ENCODE results near the gene KCNH2.

KCNH2 gene

DNA sequence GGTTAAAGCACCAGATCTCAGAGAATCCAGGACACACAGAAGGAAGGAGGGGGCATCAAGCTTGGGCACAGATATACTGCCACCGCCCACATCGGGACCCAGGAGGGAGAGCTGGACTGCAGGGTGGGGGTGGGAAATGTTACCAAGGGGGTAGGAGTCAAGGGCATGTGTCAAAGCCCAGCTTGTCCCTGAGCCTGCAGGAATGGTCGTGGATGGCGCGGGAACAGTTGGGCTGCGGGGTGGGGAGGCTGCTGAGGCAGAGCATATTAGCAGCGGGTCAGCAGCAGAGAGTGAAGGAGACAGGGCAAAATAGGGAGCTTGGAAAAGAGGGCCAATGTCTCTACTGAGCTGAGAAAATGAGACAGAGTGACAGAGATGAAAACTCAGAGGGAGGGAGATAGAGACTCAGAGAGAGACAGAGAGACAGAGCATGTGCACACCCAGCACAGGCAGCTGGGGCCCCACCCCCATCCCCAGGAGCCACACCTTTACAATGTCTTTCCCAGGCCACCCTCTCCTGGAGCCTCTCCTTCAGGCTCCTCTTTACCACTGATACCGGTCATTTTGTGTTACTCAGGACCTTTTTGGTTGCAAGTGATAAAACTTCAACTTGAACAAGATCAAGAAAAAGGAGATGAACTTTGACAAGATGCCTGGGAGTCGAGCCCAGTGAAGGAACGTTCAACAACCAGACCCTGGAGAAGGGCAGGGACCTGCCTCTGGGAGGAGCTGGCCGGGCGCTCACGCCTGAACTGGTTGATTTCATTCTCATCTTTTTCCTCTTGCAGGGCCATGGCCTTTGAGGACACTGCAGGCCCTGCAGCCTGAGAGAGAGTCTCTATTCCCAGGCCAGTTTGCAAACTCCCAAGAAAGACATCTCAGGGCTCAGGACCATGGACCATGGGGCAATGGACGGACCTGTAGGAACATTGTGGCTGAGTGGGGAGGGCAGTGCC is 75.8 kb downstream of the KCNH2 start:
- FAIRE-seq = no peak

DNA sequence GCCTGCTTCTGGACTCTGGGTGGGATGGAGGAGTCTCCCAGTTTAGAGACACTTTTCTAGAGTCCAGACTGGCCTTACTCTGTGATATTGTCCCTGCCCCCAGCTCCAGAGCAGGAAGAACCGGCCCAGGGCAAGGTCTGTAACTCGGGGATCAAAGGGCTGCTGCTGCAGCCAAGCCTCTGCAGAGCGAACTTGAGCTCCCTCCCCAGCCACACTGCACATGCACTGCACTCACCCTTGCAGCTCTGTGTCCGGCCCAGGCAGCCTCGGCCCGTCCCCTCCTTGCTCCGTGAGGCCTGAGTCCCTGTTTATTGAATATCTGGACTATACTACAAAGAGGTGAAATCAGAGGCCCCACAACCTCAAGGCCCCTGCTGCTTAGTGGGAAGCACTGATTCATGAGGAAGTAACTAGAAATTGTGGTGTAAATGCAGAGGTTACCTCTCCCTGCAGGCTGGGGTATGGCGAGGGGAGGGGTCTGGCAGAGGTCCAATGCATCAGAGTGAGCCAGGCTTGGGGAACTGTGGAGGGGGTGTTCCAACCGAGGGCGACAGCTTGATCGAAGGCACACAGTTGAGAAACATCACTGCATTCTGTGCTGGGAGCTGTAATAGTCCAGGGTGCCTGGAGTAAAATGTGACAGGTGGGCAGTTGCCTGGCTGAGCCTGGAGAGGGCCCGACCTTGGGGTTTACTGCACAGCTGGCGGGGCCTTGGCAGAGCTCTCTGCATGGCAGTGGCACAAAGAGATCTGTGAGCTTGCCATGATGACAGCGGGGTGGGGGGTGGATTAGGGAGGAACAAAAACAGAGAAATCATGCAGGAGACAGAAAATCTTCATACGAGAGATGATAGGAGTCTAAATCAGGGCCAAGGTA is 76.7 kb downstream of the KCNH2 start:
- FAIRE-seq = no peak

DNA sequence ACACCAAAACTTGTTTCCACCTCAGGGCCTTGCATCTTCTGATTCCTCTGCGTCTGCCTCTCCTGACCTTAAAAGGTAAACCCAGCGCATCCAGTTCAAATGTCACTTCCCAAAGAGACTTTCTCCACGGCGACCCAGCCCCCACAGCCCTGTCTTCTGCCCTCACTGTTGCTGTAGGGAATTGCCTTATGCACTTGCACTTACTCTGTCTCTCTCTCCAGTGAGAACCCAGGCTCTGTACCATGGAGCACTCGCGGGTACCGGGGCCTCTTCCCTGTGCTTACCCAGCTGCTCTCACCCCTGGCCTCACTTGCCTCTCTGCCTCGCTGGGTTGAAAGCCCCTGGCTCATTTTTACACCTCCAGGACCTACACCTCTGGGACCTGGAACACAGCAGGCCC is 77.4 kb downstream of the KCNH2 start:
- no peak for FAIRE-seq

DNA sequence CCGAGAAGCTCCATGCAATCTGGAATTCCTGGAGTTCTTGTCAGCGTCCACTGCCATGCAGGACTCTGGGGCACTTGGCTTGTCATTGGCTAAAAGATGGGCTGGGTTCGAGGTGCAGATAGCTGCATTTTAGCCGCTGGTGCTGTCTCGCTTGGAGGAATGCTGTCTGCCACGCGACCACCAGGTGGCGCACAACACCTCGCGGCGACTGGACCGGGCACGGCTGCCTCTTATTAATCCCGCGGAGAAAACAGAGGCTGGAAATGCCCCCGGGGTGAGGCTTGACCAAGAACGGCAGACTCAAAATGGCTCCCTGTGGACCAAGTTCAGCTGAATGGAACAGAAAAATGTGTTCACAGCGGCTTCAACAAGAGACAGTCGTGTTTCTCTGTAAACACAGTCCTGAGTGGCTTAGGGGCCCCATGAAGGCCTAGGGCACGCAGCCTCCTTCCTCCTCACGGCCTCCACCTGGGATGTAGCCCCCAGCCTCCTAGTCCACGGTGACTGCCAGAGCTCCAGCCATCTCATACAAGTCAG is 79.6 kb downstream of the KCNH2 start:
- FAIRE-seq = no peak

DNA sequence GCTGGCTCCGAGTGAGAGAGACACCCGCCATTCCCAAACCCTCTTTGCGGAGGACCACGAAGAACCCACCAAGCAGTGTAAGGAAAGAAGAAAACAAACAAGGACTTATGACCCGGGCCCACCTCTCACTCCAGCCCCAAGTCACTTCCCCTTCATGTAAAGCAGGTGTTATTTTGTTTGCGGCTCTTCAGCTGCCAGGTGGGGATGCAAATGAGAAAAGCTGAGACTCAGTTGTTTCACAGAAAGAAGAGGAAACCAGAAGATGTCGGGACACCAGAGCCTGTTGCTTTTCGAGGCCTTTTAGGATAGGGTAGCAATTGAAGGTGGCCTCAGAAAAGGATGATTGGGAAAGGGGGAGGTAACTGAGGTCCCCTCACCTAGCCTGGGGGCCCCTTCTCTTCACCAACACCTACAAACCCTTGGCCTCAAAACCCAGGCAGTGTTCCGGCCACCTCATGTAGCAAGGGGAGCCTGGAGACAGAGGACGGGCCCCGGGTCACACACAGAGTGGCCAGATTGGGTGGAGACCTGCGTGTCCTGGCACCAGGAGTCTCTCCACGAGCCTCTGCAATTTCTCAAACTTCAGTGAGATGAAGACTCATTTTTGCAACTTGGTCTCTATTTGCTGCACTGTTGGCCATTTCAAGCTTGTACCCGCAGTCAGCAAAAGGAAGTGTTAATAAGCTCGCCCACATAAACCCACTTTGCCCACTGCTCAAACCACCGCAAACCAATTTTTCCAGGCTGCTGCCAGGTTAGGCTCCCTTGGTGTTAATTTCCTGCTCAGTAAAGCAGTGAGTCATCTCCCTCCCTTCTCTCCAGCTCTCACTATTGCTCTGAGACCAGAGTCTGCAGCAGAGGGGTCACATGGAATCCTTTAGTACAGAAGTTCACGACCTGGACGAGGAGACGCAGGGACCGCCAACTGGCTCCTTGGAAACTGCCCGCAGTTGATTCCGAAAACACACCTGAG is 80.3 kb downstream of the KCNH2 start:
- FAIRE-seq = no peak

DNA sequence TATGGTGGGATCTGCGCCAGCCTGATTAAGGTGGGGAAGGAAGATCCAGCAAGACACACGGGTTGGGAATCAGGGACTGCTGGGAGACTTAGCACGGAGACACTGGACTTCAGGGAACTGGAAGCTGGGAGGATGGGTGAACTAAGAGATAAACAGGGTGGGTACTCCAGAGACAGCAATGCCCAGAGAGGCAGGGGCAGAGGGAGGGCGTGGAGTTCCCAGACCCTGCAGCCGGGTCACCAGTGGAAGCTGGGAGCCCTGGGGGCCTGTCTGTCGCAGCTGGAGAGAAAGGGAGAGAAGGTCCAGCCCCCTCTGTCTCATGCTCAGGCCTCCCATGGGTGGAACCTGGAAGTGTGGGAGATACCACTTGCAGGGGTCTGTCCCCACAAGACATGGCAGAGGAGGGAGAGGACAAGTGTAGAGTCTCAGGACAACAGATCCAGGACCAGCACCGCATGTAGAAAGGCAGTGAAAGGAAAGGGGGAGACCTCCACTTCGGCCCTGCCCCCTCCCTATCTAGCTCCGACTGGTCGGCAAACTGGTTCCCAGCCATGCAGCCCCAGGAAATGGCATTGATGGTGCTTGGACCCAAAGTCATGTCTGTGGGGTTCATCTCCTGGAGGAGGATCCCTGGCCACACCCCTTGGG is 81.4 kb downstream of the KCNH2 start:
- FAIRE-seq = no peak

DNA sequence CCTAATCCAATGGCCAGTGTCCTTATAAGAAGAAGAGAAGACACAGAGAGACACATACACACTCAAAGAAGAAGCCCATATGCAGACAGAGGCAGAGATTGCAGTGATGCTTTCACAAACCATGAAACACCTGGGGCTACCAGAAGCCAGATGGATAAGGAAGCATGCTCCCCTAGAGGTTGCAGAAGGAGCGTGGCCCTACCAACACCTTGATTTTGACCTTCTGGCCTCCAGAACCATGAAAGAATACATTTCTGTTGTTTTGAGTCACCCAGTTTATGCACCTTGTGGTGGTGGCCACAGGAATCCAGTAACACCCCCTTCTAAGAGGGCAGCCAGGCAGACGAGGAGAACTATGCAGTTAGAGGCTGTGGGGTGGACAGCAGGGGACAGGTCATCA is 82.3 kb downstream of the KCNH2 start:
- FAIRE-seq = no peak
